GM18951 (cell line): Measurements from ENCODE around the gene CSPG4.
"Not testable (repeated sequence)": the region's sequence is repeated elsewhere in the genome, so short reads cannot be mapped to it uniquely, and the experiment has no call there.

Experiments
- POLR2A ChIP-seq: IDR thresholded peaks from 4 replicates; pipeline ENCODE4 v1.6.1; 2011; ENCODE audit warnings: mild to moderate bottlenecking; ENCODE audit not compliant: insufficient read length, insufficient read depth; ENCODE audit errors: extremely low read depth
- in situ Hi-C: fragments of 300-500 bp; cut with MboI; formaldehyde crosslinking; loops from one replicate; pipeline ENCODE4 v1.12.0; 2022; ENCODE audit warnings: low sequenced_read_pairs, mixed read lengths, inconsistent platforms; ENCODE audit not compliant: unreplicated experiment

The CSPG4 gene, protein sequence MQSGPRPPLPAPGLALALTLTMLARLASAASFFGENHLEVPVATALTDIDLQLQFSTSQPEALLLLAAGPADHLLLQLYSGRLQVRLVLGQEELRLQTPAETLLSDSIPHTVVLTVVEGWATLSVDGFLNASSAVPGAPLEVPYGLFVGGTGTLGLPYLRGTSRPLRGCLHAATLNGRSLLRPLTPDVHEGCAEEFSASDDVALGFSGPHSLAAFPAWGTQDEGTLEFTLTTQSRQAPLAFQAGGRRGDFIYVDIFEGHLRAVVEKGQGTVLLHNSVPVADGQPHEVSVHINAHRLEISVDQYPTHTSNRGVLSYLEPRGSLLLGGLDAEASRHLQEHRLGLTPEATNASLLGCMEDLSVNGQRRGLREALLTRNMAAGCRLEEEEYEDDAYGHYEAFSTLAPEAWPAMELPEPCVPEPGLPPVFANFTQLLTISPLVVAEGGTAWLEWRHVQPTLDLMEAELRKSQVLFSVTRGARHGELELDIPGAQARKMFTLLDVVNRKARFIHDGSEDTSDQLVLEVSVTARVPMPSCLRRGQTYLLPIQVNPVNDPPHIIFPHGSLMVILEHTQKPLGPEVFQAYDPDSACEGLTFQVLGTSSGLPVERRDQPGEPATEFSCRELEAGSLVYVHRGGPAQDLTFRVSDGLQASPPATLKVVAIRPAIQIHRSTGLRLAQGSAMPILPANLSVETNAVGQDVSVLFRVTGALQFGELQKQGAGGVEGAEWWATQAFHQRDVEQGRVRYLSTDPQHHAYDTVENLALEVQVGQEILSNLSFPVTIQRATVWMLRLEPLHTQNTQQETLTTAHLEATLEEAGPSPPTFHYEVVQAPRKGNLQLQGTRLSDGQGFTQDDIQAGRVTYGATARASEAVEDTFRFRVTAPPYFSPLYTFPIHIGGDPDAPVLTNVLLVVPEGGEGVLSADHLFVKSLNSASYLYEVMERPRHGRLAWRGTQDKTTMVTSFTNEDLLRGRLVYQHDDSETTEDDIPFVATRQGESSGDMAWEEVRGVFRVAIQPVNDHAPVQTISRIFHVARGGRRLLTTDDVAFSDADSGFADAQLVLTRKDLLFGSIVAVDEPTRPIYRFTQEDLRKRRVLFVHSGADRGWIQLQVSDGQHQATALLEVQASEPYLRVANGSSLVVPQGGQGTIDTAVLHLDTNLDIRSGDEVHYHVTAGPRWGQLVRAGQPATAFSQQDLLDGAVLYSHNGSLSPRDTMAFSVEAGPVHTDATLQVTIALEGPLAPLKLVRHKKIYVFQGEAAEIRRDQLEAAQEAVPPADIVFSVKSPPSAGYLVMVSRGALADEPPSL (N-terminal part only)

DNA sequence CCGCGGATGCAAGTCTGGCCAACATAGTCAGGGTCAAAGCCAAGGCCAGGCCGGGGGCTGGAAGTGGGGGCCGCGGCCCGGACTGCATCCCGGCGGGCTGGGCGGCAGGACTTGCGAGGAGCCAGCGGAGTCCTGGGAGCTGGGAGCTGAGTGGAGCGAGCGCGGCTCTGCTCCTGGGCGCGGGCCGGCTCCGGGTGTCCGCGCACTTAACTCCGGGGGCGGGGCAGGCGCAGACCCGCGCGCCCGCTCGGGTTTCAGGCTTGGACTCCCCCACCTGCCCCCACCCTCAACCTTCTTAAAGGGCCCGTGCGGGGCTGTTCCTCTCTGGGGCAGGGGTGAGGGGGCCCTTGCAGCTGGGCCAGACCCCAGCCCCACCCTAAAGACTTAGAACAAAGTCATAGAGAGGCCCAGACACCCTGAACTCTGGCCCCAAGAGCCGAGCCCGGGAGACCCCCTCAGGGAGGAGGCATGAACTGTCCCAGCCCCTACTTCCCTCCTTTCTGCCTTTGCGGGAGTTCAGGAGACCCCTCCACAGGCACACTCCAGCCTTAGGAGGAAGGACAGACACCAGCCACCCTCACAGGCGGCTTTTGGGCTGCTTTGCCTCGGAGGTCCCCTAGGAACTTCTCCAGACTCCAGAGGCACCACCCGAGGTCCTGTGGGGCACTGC lies at the start of gene CSPG4:
TSS of gene CSPG4 (minus strand) at position 181 of the 670 bp plus-strand sequence. CDS start at position 88, 93 bp downstream.
- in situ Hi-C loops: no loop called here
- TF ChIP-seq POLR2A: no peak

DNA sequence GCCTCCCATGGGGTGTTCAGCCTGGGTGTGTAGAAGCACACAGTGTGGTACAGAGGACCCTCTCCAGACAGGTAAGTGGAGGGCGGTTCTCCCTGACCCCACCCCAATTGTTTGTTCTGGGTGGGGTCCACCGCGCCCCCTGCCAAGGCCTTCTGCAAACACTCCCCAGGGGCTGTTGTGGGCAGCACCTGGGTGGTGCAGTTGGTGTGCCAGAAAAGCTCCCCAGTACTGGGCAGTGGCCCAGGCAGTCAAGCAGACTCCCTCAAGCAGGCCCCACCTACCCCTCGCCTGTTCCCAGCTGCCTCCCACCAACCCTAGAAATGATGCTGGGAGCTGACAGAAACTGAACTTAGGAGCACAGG lies 49.7 kb upstream of the CSPG4 start:
- in situ Hi-C loops: not testable (repeated sequence)

DNA sequence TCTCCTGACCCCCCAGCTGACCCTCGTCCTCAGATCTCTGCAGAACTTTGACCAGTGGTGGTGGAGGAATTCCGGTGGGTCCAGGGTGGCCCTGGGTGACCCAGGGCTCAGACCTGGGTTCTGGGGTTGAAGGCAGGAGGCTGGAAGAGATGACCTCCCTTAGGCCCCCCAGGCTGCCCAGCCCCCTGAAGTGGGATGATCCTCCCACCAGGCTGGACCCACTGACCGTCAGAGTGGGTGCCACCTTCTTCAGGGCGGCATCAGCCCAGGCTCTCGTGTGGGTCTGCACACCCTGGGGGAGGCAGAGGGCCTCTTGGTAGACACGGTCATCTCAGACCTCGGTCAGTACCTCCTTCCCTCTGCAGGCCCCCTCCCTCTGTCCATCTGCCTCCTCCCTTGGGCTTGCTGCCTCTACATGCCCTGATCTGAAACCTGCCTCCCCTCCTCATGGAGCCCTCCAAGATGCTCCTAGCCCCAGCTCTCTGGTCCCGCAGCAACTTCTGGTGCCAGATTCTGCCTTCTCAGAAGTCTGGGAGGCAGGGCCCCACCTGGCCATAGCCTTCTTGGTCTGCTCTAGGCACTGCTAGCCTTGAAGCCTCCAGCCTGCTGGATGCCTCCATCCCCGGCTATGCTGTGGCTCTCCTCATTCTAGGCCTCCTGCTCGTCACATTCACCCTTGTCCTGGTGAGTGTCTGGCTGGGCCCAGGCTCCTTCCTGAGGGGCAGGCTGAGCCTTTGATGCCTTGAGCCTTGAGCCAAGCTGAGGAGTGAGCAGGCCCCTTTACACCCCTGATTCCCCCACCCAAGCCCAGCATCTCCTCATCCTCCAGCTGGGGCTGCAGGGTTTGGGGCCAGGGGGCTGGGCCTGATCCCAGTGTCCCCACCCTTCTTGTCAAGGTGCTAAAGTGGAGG lies 49.1 kb upstream of the CSPG4 start:
- no peak for TF ChIP-seq POLR2A
- in situ Hi-C loops: no loop called here

DNA sequence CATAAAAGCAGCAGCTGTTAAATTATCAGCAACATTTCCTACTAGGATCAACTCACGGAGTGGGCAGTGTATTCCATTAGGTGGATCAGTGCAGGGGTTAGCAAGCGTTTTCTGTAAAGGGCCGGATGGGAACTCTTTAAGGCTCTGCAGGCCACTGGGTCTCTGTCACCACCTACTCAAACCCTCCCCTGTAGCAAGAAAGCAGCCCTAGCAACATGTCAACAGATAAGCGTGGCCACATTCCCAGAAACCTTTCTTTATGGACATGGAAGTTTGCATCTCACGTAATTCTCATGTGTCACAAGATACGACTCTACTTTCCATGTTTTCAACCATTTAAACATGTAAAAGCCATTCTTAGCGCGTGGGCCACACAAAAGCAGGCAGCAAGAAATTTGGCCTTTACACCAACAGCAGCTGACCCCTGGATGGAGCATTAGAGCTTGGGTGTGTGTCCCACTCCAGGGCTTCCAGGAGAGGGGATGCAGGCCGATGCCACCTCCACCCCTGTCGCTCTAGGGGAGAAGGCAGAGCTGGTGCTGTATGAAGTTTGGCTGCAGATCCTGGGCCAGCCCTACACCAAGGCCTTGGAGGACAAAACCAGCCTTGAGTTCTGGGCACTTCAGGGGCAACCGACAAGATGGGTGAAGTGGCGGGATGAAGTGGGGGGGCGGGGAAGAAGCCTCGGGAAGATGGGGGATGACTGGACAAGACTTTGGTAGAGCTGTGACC lies 48.2 kb upstream of the CSPG4 start:
- in situ Hi-C loops: no loop called here

DNA sequence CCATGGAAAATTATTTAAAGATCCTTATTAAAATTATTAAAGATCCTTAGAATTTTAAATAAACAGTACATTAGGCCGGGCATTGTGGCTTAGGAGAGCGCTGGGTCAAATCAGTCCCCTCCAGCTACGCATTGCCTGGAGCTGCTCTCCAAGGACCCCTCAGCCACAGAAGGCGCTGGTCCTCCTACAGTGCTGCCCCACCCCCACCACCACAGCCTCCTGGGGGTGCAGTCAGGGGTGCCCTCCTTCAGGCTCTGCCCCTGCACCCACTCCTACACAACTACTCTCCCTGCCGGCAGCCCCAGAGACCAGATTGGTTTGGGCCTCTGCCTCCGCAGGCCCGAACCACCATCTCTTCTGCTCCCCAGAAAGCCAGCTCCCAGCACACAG lies 47.5 kb upstream of the CSPG4 start:
- in situ Hi-C loops: not testable (repeated sequence)

More for the DNA sequence above, 48.2 kb upstream of the CSPG4 start:
- no peak for TF ChIP-seq POLR2A

DNA sequence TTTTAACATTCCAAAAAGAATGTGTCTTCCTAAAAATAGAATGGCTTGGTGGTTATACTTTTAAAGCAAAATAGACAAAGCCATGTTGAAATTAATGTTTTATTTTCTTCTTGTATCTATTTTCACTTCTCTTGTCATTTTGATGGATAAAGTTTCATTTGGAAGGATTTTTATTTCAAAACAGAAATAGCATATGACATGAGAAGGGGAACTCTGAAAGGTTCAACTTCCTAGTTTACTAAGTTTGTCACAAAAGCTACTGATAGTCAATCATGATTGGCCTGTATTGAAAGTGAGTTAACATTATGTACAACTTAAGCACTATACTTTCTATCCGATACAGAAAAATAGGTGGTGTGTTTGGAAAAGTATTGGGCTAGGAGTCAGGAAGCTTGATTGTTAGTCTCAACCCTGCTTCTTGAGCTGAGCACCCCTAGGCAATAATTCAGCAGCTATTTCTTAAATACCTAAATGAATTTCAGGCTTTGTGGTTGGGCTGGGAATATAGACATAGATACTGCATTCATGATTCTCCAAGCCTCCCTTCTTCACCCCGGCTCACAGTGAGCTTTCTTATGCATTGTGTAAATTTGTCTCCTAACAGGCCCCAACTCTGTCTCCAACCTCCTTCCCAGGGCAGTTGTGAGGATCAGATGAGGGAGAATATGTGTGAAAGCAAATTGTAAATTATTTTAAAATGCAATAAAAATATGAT lies 46.9 kb upstream of the CSPG4 start:
- in situ Hi-C loops: no loop called here
- no peak for TF ChIP-seq POLR2A

DNA sequence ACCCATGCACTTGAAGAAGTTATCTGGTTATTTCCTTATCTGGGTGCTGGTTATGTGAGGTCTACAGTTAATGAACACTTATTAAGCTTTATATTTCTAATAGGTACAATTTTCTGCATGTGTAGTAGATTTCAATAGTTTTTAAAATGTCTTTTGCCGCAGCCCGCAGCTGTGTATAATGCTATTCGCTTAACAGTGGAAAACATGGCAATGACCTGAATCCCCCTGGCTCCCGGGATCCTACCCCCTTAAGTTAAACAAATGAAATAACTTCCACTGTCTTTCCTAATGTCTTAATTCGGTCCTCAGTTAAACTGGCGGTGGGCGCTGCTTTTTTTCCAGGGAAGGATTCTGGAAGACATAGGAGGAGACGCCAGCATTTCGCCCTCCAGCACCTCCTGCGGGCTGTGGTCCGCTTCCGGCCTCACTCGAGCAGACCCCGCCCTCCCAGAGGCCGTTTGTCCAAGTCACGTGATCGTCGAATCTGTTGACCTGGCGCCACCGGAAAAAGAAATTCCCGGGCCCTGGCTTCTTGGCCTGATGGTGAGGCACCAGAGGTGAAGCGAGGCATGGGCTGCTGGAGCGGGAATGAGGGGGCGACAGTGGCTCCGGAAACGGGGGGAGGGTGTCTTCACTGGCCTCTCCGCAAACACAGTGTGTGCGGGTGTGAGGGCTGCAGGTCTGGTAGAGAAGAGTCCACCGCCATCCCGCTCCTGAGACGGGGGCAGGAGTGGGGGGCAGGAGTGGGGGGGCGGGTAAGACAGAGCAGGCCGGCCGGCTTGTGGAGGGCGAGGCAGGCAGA lies 45.6 kb upstream of the CSPG4 start:
- in situ Hi-C loops: no loop called here
- peak; percentile 72 for TF ChIP-seq POLR2A

DNA sequence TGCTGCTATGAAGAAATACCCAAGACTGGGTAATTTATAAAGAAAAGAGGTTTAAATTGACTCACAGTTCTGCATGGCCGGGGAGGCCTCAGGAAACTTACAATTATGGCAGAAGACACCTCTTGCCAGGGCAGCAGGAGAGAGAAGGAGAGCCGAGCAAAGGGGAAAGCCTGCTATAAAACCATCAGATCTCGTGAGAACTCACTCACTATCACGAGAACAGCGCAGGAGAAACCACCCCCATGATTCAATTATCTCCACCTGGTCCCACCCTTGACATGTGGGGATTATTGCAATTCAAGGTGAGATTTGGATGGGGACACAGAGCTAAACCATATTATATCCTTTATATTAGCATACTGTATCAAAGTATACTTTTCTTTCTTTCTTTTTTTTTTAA lies 42.2 kb upstream of the CSPG4 start:
- in situ Hi-C loops: not testable (repeated sequence)

DNA sequence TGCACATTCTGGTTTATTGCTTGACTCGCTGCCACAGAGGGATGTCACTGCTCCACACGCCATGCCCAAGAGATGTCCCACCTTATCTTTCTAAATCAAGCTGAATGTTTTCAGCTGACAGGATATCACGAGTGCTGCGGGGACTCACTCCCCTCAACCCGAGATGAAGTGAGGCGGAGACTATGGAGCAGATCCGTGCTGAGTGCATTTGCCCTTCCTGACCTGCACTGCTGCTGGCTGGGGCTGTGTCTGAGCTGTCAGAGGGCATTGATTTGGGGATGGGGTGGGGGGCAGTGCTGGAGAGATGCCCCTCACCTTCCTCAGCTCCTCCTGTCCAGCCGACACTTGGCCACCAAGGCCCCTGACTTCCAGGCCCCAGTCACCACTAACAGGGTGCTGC lies 40.5 kb upstream of the CSPG4 start:
- TF ChIP-seq POLR2A: no peak
- in situ Hi-C loops: no loop called here

DNA sequence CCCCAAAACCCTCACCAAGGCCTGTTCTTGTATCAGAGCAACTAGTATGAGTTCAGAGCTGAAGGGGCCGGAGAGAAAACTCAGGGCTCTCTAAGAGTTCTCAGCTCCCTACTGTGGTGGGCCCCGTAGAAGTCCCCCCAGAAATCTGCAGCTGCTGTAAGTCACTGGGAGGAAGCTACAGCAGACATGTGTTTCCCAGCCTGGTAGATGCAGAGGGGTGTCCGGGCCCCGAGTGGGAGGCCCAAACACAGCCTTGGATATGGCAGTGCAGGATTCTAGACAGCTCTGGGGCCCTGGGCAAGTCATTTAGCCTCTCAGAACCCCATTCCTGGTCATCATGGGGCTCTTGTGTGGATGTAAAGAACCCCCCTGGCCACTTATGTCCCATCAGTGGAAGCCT lies 39.2 kb upstream of the CSPG4 start:
- TF ChIP-seq POLR2A: no peak
- in situ Hi-C loops: no loop called here
